ENCODE measurements around the gene TEX12. TPM values are rescaled to one million over a fixed set of nuclear protein-coding genes. Genes with fewer than 3 reads are reported as not detected.

The TEX12 gene
- total and polyA plus RNA-seq, 9 of the 15 experiments (the other 6 are each of a cell fraction or from before 2014, with no cell fraction given): 0.10 to 2.3 (median 0.67) TPM; not detected in 1

DNA sequence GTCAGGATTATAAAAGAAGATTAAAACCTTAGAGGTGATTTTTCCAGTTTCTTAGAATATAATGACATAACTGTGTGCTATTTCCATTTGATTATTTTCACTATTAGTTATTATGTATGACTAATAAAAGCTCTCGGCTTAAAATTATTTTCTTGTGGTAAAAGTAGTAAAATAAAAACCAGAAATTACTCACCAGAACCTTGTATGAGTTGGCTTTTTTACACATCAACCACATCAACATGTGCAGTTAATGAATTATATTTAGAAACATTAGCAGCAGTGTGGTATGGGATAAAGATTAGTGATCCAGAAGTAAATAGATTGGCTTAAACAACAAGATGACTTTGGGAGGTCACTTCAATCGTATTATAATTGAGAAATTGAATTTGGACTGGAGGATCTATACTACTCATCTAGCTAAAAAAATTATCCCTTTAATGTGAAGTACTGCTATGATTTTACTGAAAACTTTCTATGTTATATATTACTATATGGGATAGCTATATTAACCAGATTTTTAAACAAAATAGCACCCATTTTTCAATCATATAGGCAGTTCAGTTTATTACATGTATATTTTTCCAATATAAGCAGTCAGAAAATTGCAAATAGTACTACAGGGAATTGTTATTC lies 5.3 kb downstream of the TEX12 start (continued):
- TF ChIP-seq TEAD2 (tag; IDR thresholded peaks at IDR 0.05) (no peak), ESRRA (IDR thresholded peaks at IDR 0.05; ENCODE audit: borderline replicate concordance, low read depth) (no peak)

DNA sequence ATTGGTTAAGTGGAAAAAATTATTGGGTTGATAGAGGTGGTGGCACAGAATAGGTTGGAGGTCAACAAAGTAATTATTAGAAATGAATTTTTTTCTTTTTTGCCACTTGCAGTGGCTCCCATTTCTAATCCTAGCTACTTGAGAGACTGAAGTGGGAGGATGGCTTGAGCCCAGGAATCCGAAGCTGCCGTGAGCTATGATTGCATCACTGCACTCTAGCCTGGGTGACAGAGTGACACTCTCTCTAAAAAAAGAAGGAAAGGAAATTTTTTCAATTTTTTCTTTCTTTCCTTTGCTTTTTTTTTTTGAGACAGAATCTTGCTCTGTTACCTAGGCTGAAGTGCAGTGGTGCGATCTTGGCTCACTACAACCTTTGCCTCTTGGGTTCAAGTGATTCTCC lies 6.0 kb downstream of the TEX12 start:
- FAIRE-seq (no peak), DNase-seq (ENCODE audit: extremely low read depth in 1 of 4, low spot score in 3 of 4) (peak in 1 of 4 experiments; percentile 11), ATAC-seq (0 out of 3 replicates have a peak, but pooled peaks have one; percentile 23)
- ChIA-PET CTCF (ENCODE audit: low intra/inter-chr PET ratio) (no interaction called here), POLR2A (interaction anchor here (0.6 to 1.0 kb wide), 2 partner anchors 9 to 156 kb away, joined by 3 read pairs; partner anchors contain the start of gene IL18)
- Histone ChIP-seq H3K79me2 (ENCODE audit: control insufficient read depth, insufficient read depth, low read length) (no peaks in the 10 kb centered on the region), H3K36me3 (ENCODE audit: control insufficient read depth, insufficient read depth, low read length) (no peaks in the 10 kb centered on the region), H3K4me3 (no peak overlapping the region), H3K4me2 (ENCODE audit: insufficient read depth, low read length) (no peak overlapping the region), H3K9me1 (ENCODE audit: control insufficient read depth, insufficient read depth, low read length) (no peaks in the 10 kb centered on the region), H3K27ac (ENCODE audit: extremely low read depth, low read depth, low read length) (no peak overlapping the region), H3K9ac (ENCODE audit: insufficient read depth in 1 of 2, low read depth in 2 of 2, low read length in 2 of 2) (no peak overlapping the region), H3K27me3 (ENCODE audit: control insufficient read depth in 2 of 2, insufficient read depth in 2 of 2, low read length in 2 of 2) (peaks cover 0 to 2% of the 10 kb centered on the region in 2 experiments; a peak in 1 of 5 replicates), H2AFZ (ENCODE audit: low read depth, low read length) (no peak overlapping the region), H3K9me3 (replicated peaks; ENCODE audit: control insufficient read depth, insufficient read depth, low read depth, low read length) (no peaks in the 10 kb centered on the region), H4K20me1 (replicated peaks; ENCODE audit: control insufficient read depth, insufficient read depth, low read length) (peaks cover 3% of the 10 kb centered on the region; the same call in 1 of the 2 replicates), H3K4me1 (replicated peaks in 1 of 2; ENCODE audit: control insufficient read depth in 2 of 2, insufficient read depth in 2 of 2, low read length in 2 of 2) (peaks cover 0 to 8% of the 10 kb centered on the region in 2 experiments; a peak in 2 of 5 replicates)
- WGBS (ENCODE audit: insufficient coverage, low coverage, missing lambda C conversion rate): 18% methylated on average over 2 of the region's 3 CpGs
- peak; percentile 78 for TF ChIP-seq CEBPB (tag; IDR thresholded peaks at IDR 0.05)
- no peak for TF ChIP-seq ETV6 (IDR thresholded peaks at IDR 0.05; ENCODE audit: borderline replicate concordance in 1 of 2, low read depth in 2 of 2, low read length in 1 of 2)
- TF ChIP-seq ETV6 (CRISPR knock-in tag; IDR thresholded peaks at IDR 0.05; ENCODE audit: borderline replicate concordance): no peak
- TF ChIP-seq CCNT2 (IDR thresholded peaks at IDR 0.05; ENCODE audit: borderline replicate concordance, extremely low read depth, insufficient read length, low read depth, low read length): no peak
- TF ChIP-seq CEBPG (CRISPR knock-in tag; IDR thresholded peaks at IDR 0.05): 0 out of 2 replicates have a peak, but pooled peaks have one; percentile 37
- peak in 1 of 2 experiments; percentile 73; a peak in 2 of 4 replicates for TF ChIP-seq CEBPG (tag; conservative IDR thresholded peaks at IDR 0.05 in 1 of 2, IDR thresholded peaks at IDR 0.05 in 1 of 2)
- TF ChIP-seq, protein P1, sequence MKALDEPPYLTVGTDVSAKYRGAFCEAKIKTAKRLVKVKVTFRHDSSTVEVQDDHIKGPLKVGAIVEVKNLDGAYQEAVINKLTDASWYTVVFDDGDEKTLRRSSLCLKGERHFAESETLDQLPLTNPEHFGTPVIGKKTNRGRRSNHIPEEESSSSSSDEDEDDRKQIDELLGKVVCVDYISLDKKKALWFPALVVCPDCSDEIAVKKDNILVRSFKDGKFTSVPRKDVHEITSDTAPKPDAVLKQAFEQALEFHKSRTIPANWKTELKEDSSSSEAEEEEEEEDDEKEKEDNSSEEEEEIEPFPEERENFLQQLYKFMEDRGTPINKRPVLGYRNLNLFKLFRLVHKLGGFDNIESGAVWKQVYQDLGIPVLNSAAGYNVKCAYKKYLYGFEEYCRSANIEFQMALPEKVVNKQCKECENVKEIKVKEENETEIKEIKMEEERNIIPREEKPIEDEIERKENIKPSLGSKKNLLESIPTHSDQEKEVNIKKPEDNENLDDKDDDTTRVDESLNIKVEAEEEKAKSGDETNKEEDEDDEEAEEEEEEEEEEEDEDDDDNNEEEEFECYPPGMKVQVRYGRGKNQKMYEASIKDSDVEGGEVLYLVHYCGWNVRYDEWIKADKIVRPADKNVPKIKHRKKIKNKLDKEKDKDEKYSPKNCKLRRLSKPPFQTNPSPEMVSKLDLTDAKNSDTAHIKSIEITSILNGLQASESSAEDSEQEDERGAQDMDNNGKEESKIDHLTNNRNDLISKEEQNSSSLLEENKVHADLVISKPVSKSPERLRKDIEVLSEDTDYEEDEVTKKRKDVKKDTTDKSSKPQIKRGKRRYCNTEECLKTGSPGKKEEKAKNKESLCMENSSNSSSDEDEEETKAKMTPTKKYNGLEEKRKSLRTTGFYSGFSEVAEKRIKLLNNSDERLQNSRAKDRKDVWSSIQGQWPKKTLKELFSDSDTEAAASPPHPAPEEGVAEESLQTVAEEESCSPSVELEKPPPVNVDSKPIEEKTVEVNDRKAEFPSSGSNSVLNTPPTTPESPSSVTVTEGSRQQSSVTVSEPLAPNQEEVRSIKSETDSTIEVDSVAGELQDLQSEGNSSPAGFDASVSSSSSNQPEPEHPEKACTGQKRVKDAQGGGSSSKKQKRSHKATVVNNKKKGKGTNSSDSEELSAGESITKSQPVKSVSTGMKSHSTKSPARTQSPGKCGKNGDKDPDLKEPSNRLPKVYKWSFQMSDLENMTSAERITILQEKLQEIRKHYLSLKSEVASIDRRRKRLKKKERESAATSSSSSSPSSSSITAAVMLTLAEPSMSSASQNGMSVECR (CRISPR knock-in tag; IDR thresholded peaks at IDR 0.05): no peak
- peak; percentile 83 for TF ChIP-seq ATF3 (IDR thresholded peaks at IDR 0.05)
- TF ChIP-seq ATF3 (CRISPR knock-in tag; conservative IDR thresholded peaks at IDR 0.05): no peak
- TF ChIP-seq, protein P2, sequence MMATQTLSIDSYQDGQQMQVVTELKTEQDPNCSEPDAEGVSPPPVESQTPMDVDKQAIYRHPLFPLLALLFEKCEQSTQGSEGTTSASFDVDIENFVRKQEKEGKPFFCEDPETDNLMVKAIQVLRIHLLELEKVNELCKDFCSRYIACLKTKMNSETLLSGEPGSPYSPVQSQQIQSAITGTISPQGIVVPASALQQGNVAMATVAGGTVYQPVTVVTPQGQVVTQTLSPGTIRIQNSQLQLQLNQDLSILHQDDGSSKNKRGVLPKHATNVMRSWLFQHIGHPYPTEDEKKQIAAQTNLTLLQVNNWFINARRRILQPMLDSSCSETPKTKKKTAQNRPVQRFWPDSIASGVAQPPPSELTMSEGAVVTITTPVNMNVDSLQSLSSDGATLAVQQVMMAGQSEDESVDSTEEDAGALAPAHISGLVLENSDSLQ (IDR thresholded peaks at IDR 0.05): 0 out of 2 replicates have a peak, but pooled peaks have one; percentile 9
- no TSS peak for BruUV-seq (replicated peaks)
- in situ Hi-C loops (cut with MboI): no loop called here
- intact Hi-C loops (cut with micrococcal nuclease): no loop called here

All from K562 (cell line).